ENCODE data around the gene C9orf85.

The C9orf85 gene

DNA sequence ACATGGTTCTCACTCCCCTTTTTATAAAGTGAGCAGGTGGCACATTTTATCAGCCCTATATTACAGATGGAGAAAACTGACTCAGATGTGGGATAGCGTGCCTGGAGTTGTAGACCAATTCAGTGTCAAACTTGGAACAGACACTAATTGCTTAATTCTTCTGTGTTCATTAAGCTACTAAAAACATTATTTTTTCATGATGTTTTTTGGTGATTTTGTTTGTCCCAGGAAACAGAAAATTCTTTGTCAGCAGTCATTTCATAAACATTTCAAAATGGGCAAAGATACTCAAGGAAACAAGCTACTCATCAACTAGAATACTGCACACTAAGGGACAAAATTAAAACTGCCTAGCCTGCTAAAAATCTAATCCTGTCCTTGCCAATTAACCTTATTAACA lies 2.6 kb upstream of the C9orf85 start:
- DNase-seq: no peak

DNA sequence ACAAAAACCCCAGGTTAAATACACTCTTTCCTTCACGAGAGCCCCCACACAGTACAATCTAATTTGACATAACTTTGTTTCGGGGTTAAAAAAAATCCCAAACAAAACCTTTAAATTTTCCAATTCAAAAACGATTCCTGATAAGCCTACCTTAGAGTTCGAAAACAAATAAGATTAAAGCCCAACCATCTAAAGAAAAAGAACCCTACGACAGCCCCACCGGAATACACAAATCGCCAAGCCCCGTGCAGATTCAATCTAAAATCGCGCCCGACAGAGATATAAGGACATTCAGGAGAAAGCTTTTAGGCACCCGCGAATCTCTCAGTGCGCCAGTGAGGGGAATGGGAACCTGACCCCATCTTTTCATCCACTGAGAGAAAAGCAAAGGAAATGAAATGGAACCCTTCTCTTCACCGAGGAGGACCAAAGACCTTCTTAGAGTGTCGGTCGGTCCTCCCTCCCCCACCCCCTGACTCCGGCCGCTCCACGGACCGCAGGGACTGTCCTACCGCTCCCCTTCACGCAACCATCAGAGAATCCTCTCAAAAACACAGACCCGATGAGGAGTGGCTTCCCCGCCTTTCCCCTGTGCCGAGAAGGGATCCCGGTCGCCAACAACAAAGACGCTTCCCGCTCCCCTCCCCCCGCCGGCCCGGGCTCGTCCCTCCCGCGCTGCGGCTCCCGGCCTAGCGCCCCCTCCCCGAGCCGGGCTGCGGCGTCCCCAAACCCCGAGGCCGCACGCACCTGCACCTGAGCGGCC lies 1.4 kb upstream of the C9orf85 start:
- peak; percentile 60 for DNase-seq

DNA sequence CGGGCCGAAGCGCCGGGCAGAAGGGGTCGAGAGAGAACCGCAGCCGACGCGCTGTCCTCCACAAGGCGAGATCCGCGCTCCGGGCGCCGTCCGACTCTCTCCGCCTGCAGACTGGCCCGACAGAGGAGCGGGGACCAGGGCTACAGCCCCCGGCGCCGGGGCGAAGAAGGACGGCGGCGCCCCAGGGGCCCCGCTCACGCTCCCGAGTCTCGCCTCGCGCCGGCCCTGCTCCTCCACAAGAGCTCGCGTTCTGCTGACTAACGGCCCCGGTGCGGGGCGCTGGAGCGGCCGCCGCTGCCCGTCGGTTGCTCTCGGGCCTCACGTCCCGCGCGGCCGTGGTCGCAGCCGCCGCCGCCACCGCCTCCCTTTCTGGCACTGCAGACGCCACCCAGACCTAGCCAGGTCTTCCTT lies 784 bp upstream of the C9orf85 start:
- DNase-seq: peak; percentile 74

DNA sequence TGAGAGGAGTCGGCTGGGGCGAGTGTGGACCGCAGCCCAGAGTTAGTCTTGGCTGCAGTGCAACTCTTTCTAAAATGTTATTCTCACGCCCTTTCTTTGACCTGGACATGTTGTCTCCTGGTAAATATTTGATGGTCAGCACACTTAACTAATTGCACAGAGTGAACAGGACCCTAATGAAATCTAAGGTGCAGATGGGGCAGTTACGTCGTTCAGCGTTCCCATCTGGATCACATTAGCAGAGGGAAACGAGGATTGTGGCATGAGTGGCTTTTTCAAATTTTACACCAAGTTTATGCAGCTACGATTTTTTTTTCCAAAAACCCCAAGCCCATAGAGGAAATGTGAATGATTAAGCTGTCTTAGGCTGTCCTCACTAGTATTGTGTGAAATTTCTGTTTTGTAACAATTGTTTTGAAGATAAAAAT lies 483 bp downstream of the C9orf85 start:
- DNase-seq: no peak

DNA sequence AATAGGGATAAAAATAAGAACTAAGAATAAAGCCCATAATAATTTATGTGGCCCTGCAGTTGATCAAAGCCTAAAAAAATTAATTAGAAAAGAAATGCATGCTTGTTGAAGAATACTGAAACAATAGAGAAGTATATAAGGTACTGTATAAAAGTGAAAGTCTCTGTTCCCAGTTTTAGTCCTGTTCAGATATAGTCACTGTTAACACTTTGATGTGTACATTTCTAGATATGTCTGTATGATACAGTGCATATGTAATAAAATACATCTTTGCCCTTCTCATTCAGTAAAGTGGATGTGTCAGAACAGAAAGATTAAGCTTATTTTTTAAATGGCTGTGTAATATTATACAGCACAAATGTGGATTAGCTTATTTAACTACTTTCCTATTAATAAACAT lies 4.1 kb downstream of the C9orf85 start:
- no peak for DNase-seq

DNA sequence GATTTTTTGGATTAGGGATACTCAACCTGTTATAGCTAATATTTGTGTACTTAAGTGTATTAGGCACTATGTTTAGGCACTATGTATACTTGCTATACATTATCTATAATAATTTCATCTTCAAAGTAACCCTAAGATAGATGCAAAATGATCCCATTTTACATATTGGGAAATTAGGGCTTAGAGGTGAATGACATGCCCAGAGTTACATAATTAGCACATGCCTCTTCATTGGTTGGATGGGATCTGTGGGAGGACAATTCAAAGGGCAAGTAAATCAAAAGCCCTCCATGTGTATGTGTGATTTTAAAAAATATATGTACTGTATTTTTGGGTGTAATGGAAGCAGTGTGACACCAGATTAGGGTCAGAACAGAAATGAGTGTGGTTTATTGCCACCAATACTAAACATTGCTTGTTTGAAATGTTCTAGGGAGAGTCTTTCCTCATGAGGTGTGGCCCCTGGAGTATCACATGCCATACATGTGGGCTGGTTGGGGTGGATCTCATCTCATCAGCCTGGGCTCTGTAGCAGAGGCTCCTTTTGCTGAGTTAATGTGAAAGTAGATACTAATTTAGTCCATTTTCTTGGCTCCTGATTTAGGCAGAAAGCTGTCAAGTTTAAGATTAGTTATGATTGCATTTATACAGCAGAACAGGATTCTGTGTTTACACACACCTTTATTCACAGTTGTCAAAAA lies 5.5 kb downstream of the C9orf85 start:
- no peak for DNase-seq

DNA sequence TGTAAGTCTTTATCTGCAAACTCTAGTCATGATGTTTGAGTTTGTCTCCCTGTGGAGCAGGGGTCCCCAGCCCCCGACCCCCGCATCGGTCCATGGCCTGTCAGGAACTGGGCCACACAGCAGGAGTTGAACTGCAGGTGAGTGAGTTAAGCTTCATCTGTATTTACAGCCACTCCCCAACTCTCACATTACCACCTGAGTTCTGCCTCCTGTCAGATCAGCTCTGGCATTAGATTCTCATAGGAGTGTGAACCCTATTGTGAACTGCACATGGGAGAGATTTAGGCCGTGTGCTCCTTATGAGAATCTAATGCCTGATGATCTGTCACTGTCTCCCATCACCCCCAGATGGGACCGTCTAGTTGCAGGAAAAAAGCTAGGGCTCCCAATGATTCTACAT lies 7.0 kb downstream of the C9orf85 start:
- no peak for DNase-seq

DNA sequence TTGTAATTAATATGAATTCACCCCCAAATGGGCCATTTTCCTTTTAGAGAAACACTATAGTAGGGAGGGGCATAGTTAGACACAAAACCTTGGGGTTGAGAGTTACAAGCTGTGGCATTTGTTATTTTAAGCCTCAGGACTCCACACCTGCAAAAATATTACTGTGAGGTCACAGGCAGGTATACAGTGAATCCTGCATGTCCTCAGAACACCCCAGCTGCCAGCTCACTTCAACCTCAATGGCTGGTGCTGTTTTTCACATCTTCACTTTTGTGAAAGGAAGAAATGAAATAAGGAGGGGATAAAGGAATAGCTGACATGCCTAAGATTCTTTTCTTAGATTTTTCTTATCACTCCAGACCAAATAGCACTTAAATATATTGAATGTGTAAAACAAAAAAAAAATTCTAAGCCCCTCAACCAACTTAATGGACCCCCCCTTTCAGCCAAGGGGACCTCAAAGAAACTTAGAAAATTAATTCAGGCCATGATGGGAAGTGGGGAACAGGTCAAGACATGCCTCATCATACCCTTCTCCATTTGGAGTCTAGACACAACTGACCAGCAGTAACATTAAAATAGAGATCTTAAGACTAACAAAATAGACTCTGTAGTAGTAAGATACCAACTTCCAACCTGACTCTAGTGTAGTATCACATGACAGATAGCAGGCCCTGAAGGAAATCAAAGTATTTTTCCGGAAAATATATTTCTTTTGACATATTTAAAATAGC lies 9.2 kb downstream of the C9orf85 start:
- no peak for DNase-seq

DNA sequence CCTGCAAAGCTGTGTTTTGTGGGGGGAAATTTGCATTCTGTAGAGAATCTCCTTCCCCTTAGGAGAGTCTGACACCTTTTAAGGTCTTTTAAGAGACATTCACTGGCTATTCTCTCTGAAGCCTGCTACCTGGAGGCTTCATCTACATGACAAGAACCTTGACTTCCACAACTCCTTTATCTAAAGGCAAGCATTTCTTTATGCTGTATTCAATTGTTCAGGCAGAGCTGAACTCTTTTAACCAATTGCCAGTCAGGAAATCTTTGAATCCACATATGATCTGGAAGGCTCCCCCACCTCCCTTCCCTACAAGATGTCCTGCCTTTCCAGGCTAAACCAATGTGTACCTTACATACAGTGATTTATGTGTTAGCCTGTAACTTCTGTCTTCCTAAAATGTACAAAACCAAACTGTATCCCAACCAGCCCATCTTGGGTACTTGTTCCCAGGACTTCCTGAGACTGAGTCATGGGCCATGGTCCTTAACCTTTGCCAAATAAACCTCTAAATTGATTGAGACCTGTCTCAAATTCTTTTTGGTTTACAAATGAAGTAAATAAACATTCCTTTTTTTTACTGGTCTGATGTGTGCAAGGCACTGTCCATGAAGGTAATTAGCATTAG lies 9.9 kb downstream of the C9orf85 start:
- DNase-seq: no peak

DNA sequence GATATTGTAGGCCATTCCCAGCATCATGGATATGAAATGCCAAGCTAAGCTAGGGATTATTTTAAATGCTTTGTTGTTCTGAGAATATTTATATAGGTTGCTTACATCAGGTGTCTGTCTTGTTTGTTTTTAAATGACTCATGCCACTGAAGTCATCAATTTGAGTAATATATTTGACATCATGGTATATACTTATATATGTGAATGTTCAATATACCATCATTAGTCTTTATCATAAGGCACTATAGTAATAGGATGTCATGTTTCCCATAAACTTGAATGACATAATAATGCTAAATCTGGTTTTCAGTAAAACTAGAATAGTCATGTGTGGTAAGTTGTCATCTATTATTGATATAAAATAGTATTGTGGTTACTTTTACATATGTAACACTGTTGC lies 13.1 kb downstream of the C9orf85 start:
- no peak for DNase-seq

DNA sequence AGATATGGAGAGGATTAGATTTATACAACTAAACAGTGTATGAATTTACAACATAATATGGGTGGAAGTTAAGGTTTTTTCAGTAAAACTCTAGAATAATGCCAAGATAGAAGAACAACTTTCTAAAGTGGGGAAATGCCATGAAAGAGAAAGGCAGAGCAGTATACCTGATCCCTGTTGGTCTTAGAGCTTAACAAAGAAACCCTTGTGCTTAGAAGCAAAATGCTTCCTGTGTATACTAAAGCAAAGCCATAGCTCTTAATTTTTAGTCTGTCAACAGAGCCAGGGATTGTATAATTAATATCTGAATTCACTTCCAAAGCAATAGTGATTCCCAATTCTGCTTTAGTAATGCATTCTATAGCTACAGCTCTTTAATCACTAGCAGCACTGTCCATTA lies 14.4 kb downstream of the C9orf85 start:
- DNase-seq: no peak

DNA sequence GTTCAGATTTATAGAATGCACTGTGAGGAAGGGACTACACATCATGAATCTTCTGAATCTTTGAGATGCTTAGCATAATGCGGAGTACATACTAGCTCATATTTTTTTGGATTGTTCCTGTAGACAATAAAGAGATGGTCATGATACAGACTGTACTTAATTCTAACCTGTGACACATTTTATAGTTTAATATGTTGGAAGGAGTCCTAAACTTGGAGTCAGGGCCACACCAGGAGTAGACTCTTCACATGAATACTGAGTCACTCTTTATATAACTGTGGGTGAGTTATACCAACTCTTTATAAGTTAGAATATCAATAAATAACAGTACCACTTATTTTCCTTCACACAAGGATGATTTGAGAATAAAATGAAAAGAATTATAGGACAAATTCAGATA lies 16.9 kb downstream of the C9orf85 start:
- no peak for DNase-seq

DNA sequence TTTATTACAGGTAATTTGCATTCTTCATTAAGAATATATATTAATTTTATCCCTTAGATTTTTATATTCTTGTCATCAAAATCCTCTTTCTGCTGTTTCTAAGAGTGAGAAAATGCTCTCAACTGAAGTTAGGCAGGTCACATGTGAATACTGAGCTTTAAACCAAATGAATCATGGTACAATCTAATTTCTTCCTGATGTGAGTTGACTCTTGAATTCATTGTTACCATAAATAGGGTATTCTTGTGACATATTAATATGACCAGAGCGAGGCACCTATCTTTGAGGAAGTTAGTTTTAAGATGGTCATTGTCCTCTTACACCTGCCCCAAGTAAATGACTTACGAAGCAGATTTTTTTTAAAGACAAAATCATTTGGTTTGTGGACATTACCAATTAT lies 17.4 kb downstream of the C9orf85 start:
- DNase-seq: no peak

DNA sequence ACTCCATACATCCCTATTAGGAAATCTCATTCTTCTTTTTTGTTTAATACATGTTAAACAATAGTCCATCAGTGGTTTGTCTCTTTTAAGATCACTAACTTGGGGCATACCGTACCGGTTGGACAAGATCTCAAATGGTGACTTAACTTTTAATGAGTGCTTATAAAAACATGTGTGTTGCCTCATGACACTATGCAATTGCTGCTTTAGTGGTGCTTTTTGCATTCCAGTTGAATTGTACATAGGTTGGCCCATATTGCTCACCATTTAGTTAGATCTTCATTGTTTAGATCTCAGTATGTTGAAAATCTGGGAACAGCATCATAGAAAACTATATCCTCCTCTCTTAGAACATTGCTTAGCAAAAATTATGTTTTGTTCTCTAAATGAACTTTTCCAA lies 17.8 kb downstream of the C9orf85 start:
- DNase-seq: no peak

DNA sequence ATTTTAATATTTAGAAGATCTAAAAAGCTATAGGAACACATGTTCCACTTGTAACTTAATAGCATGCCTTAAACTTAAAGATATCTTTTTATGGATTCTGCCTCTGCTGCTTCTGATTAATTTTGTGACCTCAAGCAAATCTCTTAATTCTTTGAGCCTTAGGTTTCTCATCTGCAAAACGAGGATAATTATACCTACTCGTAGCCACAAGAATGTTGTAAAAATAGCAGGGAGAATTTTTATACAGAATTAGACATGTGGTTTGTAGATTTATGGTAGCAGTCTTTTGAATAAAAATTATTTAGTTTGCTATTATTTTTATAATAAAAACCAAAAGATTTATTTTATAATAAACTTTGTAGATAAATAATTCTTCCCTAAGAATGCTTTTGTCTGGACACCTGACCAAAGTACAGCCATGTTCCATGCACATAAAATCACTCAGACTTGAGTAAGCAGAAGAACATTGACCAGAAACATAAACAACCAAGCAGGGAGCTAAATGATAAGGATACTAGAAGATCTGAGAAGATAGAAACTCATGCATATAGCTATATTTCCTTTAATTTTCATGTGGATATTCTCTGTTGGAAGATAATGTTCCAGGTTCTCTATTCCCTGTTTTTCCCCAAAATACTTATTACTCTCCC lies 18.5 kb downstream of the C9orf85 start:
- DNase-seq: no peak

DNA sequence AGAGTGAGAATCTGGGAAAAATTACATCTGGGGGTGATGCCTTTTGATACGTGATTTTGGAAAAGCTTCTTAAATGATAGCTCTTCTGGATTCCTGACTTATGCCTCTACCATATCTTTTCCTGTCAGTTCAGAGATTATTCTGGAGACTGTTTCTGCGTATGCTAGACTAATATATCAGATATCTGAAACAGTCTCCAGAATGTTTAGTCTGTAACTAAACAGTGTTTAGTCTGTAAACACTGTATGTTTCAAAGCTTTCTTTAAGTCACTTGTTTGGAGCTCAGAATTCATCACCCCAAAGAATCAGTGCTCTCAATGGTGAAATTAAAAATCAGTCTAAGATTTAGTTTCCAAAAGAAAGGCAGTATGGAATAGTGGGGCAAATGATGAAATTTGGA lies 19.7 kb downstream of the C9orf85 start:
- DNase-seq: no peak

DNA sequence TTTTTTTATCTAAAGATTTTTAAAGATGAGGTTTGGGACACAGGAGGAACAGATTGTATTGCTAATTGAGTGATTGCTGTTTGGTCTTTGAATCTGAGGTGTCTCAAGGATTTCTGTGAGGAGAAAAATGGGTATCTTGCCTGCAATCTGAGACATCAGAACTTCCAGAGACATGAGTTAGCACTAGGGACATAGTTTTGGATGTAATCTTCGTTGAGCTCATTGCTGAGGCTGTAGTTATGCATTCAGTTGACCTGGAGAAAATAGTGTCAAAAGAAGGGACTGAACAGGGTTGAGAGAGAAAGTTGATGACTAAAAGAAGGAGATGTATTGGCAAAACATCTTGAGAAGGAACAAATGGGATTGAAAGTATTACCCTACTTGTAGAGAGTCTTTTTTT lies 24.6 kb downstream of the C9orf85 start:
- no peak for DNase-seq

DNA sequence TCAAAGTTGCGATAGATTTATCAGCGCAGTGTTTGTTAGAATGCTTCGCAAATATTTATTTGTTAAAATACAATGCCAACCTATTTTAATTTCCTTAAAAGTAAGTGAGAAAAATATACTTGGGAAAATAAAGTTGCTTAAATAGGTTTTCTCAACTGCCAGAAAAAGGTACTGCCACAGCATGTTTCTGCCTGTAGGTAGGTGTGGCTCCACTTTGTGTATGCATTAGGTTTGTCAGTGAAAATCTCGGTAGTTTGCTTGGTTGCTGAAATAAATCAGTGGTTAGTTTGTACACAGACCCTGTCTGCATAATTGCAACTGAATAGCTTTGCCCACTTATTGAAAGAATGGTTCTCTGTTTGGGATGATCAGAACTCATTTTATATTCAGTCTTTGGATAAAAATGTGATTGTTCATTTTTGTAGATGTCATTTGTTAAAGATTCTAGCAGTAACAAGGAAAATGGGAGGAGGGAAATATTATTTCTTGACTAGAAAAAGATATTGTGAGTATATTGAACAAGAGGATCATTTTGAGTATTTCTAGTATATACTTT lies 25.7 kb downstream of the C9orf85 start:
- DNase-seq: no peak

DNA sequence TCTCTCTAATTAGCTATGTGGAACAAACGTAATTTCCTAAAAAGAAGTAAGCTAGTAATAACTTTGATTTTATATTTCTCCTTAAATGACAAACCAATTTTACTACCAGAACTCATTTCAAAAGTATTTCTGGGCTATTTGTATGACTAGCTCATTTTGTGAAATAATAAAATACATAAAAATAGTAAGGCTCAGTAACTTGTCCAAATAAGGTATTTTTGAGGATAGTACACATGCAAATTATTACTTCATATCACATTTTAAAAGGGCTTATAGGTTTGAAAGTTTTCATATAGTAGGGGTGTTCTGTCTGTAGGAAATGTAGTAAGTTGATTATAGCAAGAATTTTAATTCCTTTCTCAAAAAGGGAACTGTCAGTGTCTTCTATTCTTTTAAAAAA lies 26.5 kb downstream of the C9orf85 start:
- DNase-seq: no peak

DNA sequence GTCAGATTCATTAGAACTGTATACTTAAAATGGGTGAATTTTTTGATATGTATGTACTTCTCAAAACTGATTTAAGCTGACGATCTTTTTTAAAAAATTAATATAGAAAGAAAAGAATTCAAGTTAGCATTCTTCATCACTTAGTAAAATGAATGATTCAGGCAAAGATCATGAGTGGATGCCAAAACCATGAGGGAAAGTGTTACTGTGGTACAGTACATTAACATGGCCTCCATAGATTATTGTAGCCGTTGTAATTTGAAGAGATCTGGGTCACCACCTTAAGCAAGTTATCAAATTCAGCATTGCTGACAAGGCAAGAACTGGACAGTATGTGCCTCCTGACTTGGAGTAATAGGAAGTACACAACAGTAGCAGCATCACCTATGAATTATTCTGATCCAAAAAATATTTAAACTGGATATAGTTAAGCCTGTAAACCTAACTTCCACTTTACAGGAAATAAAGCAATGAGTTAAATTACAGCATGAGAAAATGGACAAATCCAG lies 29.7 kb downstream of the C9orf85 start:
- DNase-seq: no peak

DNA sequence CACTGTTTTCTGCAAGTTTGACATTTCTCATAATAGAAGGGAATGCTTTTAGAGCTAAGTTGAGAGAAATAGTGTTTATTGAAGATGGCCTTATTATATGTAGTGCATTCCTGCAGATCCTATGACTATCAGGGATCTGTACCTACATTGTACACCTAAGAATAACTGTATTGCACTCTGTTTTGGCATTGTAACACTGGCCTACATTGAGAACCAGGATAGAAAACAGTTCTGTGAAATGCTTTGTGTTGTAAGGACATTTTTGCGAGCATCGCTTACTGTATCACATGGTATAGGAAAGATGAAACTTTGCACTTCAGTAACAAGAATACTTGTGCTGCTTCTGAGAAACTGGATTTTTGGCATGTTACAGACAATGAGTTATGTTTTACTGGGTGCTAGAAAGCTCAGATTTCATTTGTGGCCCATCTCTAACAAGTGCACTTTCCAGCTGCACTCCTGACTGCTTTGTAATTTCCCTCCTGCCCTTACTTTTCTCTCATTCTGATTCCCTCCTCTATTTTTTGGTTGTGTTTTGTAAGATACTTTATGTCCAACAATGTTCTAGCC lies 30.6 kb downstream of the C9orf85 start:
- DNase-seq: no peak

DNA sequence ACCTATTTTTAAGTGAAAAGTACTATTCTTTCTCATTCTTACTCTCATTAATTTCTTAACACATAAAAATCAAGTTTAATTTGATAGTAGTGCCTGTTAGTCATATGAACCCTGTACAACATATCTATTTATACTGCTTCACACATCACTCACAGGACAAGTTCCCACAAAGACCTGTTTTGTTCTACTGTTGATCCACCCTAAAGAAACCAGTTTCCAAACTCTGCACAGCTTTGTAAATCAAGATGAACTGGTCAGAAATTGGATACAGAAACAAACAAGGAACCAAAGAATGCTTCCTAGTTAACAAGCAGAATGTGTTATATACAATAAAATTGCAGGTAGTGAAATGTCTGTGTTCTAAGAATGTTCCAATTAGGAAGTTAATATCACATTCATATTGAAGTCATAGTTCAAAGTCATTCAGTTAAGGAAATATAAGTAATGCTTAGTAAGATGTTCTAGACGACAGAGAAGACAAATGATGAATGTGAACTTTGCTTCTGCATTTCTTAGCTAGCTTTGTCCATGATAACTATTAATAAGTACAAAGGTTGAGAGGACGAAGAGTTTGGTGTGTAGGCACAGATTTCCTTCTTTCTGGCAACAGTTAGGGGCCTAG lies 33.4 kb downstream of the C9orf85 start:
- no peak for DNase-seq
